Fibroblast of mammary gland (primary cell): Measurements from ENCODE around the gene FHIT.

ENCODE experiments used
- DNase-seq: peaks from one replicate; pipeline ENCODE4 v3.0.0-alpha.2; 2010; ENCODE audit warnings: low read depth
- H3K4me3 ChIP-seq: 2 replicates; pipeline ENCODE4 v1.5.1; 2011; ENCODE audit warnings: low read depth, mild to moderate bottlenecking, low read length, moderate library complexity; ENCODE audit not compliant: control insufficient read depth
- TF ChIP-seq, protein P1 (sequence below): conservative IDR thresholded peaks from 2 replicates; pipeline ENCODE4 v1.5.1; 2011; ENCODE audit warnings: low read depth, low read length, inconsistent platforms; ENCODE audit not compliant: control insufficient read depth, insufficient read depth

FHIT gene

DNA sequence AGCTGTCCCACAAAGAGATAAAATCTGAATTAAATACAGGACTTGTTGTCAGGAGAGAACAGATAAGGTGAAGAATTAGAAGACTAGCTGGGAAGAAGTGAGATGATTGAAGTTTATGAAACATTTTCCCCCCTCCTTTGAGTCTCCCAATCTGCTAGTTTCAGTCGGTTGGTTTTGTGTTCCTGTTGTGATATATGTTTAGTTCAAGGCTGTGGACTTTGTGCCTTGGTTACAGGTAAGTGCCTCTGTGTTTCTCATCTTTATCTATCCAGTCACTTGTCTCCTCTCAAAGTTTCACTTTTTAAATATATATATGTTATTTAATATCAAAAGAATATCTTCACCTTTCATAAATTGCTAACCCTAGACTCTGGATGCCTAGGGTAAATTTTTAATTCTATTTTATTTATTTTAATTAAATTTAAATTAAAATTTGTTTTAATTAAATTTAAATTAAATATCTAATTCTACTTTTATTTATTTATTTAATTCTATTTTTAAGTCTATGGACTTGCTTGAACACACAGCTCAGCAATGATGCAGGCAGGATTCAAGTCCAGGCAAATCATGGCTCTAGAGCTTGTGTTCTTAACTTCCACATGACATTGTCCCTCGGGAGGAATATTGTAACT lies 190.0 kb downstream of the FHIT start:
- TF ChIP-seq, protein P1, sequence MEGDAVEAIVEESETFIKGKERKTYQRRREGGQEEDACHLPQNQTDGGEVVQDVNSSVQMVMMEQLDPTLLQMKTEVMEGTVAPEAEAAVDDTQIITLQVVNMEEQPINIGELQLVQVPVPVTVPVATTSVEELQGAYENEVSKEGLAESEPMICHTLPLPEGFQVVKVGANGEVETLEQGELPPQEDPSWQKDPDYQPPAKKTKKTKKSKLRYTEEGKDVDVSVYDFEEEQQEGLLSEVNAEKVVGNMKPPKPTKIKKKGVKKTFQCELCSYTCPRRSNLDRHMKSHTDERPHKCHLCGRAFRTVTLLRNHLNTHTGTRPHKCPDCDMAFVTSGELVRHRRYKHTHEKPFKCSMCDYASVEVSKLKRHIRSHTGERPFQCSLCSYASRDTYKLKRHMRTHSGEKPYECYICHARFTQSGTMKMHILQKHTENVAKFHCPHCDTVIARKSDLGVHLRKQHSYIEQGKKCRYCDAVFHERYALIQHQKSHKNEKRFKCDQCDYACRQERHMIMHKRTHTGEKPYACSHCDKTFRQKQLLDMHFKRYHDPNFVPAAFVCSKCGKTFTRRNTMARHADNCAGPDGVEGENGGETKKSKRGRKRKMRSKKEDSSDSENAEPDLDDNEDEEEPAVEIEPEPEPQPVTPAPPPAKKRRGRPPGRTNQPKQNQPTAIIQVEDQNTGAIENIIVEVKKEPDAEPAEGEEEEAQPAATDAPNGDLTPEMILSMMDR: no peak
- no peak for DNase-seq
- no peak overlapping the region for H3K4me3 ChIP-seq

DNA sequence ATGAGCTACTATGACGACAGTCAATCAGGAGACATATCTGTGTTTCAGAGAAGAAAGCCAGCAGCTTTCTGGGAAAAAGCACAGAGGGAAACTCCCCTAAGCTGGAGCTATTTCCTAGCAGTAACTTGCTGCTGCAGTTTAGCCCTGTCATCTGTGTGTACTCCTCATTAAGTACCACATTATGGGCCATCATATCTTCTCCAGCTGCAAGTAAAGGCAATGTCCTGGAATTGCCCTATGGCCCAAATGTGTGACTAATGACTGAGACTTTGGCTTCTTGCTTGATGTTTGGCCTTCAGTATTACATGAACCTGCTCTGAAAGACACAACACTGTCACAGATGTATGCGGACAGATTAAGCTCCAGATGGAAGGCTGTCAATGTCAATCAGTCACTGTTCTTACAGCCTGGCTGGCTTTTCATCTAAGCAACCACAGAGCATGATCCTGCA lies 190.8 kb downstream of the FHIT start:
- H3K4me3 ChIP-seq: no peak overlapping the region
- TF ChIP-seq, protein P1: no peak
- no peak for DNase-seq

DNA sequence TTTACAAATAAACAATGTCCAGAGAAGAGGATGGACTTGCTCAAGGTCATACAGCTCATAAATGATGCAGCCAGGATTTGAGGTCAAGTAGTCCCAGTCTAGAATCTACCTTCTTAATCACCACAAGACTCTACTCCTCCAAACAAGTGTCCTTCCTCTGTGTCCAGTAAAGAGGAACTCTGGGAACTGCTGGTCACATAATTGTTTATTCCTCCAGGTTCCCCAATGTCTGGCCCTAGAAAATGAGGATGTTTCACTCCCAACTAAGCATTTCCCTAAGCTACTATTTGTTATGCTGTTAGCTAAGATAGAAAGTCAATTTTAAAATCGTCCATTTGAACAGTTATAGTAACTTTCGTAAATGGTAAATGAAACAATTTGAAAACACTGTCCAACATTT lies 192.4 kb downstream of the FHIT start:
- TF ChIP-seq, protein P1: no peak
- no peak for DNase-seq
- no peak overlapping the region for H3K4me3 ChIP-seq

DNA sequence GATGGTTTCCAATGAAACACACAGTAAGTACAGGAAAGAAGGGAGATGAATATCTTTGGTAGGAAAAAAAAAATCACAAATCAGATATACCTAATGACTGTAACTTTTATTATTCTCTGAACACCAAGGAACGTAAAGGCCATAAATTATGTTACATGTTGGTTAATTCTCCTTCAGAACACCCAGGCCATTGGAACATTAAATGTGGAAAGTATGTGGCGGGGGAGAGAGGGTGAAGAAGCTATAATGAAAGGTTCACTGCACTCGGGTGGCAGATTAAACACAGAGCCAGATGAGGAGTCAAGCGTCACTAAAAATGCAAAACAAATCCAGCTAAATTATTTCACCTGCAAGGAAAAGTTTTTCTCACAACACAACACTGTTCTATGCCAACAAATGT lies 193.8 kb downstream of the FHIT start:
- no peak for DNase-seq
- TF ChIP-seq, protein P1: no peak
- no peak overlapping the region for H3K4me3 ChIP-seq

DNA sequence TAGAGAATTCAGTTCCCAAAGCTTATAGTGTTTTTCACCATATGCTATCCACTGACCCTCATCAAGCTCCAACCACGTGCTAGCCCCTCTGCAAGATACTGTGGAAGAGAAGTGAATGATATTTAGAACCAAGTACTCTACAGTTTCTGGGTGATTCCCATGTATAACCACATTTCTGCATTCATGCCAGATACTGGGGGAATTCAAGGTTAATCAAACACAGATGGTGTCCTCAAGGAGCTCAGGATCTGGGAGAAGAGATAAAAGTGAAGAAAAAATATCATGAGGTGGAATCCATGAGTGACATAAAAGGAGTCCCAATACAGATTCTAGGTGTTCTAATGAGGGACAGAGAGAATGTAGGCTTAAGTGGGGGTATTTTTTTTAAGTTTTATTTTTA lies 195.8 kb downstream of the FHIT start:
- peak; percentile 18 for DNase-seq
- no peak overlapping the region for H3K4me3 ChIP-seq
- TF ChIP-seq, protein P1: no peak

DNA sequence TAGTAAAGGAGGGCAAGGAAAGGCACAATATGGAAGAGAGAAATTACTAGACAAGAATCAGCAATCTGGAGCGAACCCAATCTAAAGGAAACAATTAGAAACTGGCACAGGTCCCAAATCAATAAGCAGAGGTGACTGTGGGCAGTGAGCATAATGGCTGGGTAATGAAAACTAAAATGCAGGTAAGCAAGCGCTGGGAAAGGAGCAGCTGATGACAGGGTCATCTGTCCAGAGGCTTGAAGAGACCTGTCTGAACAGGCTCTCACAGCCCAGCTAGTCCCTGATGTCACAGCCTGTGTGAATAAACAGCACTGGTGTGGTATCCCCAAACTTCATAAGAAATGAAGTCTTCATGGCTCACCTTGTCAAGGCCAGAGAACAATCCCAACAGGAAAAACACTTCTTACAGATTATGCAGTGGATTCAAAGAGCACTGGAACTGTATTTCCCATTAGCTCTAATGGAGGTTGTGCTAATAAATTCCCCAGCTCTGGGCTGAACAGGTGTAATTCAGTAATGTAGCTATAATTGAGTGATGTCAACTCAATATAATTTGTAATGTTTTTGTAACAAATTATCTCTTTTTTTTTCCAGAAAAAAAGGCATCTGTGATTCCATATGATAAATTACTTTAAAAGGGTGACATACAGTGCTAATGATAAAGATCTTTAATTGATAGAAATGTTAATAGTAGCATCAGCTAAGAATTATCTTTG lies 197.3 kb downstream of the FHIT start:
- no peak overlapping the region for H3K4me3 ChIP-seq
- DNase-seq: no peak
- TF ChIP-seq, protein P1: no peak
